Aorta (tissue), 5 donors: Measurements from ENCODE around the gene STRN. TPM values are rescaled to one million over a fixed set of nuclear protein-coding genes. Genes with fewer than 3 reads are reported as not detected.

Experiments used
- ATAC-seq: fragments of 200-7000 bp; cut with Tn5 transposase; one replicate; pipeline ENCODE4 v1.9.1; 2022; ENCODE audit warnings: moderate library complexity; ENCODE audit not compliant: low FRiP score
- DNase-seq, 2 donors: peaks; one replicate each; pipeline ENCODE4 v3.0.0-alpha.2; 2020
- H3K27ac ChIP-seq, 2 donors: one replicate each; pipeline ENCODE4 v1.5.1; 2013; ENCODE audit warnings: low read length in 2 of 2, mild to moderate bottlenecking in 2 of 2, moderate library complexity in 2 of 2, control low read depth in 1 of 2, inconsistent platforms in 1 of 2, low read depth in 1 of 2
- H3K27me3 ChIP-seq, 2 donors: one replicate each; pipeline ENCODE4 v1.6.1; 2013; ENCODE audit warnings: control low read depth in 1 of 2, low read length in 1 of 2, mild to moderate bottlenecking in 1 of 2, moderate library complexity in 1 of 2; ENCODE audit not compliant: insufficient read depth in 2 of 2, control insufficient read depth in 1 of 2
- H3K36me3 ChIP-seq, 2 donors: one replicate each; pipeline ENCODE4 v1.6.1; 2013; ENCODE audit warnings: control low read depth in 1 of 2, low read length in 1 of 2, mild to moderate bottlenecking in 1 of 2; ENCODE audit not compliant: insufficient read depth in 2 of 2, control insufficient read depth in 1 of 2
- H3K4me1 ChIP-seq, 2 donors: one replicate each; pipeline ENCODE4 v1.6.1; 2013; ENCODE audit warnings: low read length in 2 of 2, control low read depth in 1 of 2, mild to moderate bottlenecking in 1 of 2, moderate library complexity in 1 of 2; ENCODE audit not compliant: insufficient read depth in 2 of 2, control insufficient read depth in 1 of 2
- H3K4me3 ChIP-seq, 2 donors: one replicate each; pipeline ENCODE4 v1.5.1; 2013; ENCODE audit warnings: low read length in 2 of 2, control low read depth in 1 of 2, mild to moderate bottlenecking in 1 of 2
- H3K9me3 ChIP-seq: one replicate; pipeline ENCODE4 v1.6.1; 2013; ENCODE audit warnings: mild to moderate bottlenecking, low read length; ENCODE audit not compliant: control insufficient read depth
- WGBS, 2 donors: extraction: QIAGEN DNeasy Blood & Tissue Kit; methylation state at CpG; one replicate each; pipeline ENCODE4 v1.1.7; 2013; 5-methylcytosine and 5-hydroxymethylcytosine counted together
- intact Hi-C, 2 donors: fragments of 100-400 bp; cut with DNase I; formaldehyde crosslinking; loops; one replicate each; pipeline versions ENCODE4 v1.14.2 to v1.15.0; 2022
- polyA plus RNA-seq, 2 donors: library from polyadenylated mRNA; stranded (reverse); fragments of 200-250 nt; gene quantifications; one replicate each; pipeline ENCODE4 v1.2.3, GENCODE V29; 2013
- total RNA-seq, 2 donors: library from RNA; stranded (reverse); fragmentation: NEBNext Ultra II Directional; extraction: Animal tissue kit (Norgen Biotek cat#: 25700); gene quantifications; one replicate each; pipeline ENCODE4 v1.2.1, GENCODE V29; 2021
- donor health status: healthy with polysubstance abuse.
- donor health status: Bipolar disorder and iron deficiency.
- donor health status: DM: no; HTN: no; CAD: no.
- donor health status: DM: no; HTN: no; CAD: no.
- donor health status: DM: yes; HTN: yes; CAD: no.

The STRN gene
- total and polyA plus RNA-seq, 4 donors: 5.1 to 33.8 (median 18.9) TPM

GRCh38 chr2:36807223-36807886 is 159.0 kb downstream of the STRN start:
- H3K9me3 ChIP-seq: peaks cover 1% of the 10 kb centered on the region
- no peak overlapping the region for H3K27ac ChIP-seq
- ATAC-seq: no peak
- no peaks in the 10 kb centered on the region for H3K4me1 ChIP-seq
- H3K36me3 ChIP-seq: no peaks in the 10 kb centered on the region
- 76 to 79% methylated on average over 5 of the region's 5 CpGs for WGBS, 2 donors
- DNase-seq: no peak
- no peak overlapping the region for H3K4me3 ChIP-seq
- intact Hi-C loops: no loop called here
- no peaks in the 10 kb centered on the region for H3K27me3 ChIP-seq

DNA sequence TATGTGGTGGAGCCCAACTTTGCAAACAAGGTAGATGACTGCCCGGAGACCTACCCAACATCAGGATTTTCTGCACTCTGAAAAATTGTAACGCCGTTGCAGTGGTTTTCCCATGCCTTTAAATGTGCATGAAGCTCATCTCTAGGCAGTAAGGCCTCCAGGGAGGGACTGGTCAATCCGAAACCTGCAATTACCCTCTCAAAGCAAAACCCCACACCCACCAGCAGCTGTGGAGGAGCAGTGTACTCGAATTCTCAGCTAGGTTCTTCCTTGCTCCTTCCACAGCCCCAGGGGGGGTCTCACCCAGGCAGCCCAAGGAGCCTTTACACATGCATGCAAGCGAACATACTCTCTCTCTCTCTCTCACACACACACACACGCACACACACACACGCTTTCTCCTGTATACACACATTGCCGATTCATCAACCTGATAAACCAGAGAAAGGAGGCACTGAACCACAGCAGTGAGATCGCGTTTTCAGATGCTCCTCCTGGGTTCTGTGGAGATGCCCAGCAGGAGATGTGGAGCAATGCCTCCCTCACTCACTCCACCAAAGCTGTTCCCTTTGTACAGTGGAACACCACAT is 160.6 kb downstream of the STRN start:
- Histone ChIP-seq H3K27me3 (no peaks in the 10 kb centered on the region), H3K27ac (no peak overlapping the region), H3K36me3 (no peaks in the 10 kb centered on the region), H3K4me1 (no peaks in the 10 kb centered on the region), H3K9me3 (peaks cover 1% of the 10 kb centered on the region), H3K4me3 (no peak overlapping the region)
- intact Hi-C loops: no loop called here
- DNase-seq: no peak
- 84 to 87% methylated on average over 11 of the region's 11 CpGs for WGBS, 2 donors
- ATAC-seq: no peak

DNA sequence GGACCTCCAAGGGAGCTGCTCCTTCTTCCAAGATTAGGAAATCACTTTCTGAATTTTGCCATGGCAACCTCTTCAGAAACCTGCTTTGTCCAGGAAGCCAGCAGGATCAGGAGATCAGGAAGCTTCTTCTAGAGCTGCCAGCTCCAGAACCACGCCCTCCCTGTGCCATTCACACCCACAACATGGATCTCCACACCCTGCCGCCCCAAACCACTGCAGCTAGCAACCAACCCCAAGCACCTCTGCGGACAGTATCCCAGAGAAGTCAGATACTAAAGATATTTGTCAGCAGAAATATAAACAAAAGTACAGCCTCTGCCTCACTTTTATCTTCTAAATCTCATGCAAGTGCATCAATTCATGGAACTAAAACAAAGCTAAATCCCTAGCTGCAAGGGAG is 163.4 kb downstream of the STRN start:
- intact Hi-C loops: no loop called here
- no peaks in the 10 kb centered on the region for H3K27me3 ChIP-seq
- WGBS, 2 donors: 92 to 93% methylated on average over 3 of the region's 3 CpGs
- ATAC-seq (no peak), DNase-seq (no peak)
- no peak overlapping the region for H3K4me3 ChIP-seq
- peaks cover 1% of the 10 kb centered on the region for H3K9me3 ChIP-seq
- H3K4me1 ChIP-seq: no peaks in the 10 kb centered on the region
- no peaks in the 10 kb centered on the region for H3K36me3 ChIP-seq
- H3K27ac ChIP-seq: no peak overlapping the region

DNA sequence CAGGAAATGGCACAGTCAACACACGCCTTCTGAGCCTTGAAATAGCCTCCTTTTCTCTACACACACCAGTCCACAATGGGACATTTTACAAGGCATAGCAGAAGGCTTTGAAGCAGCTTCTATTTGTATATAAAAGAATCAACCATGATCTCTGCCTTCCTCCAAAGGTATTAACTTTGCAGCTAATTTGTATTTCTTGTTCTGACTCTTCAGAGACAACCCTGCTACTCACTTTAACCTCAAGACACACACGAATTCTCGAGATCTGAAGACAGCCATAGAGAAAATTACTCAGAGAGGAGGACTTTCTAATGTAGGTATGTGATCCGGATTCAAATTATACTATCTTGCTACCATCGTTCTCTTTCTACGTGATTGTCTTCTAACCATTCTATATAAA is 165.2 kb downstream of the STRN start:
- intact Hi-C loops: no loop called here
- WGBS, 2 donors: 86% methylated on average over 6 of the region's 6 CpGs
- no peak overlapping the region for H3K4me3 ChIP-seq
- no peaks in the 10 kb centered on the region for H3K36me3 ChIP-seq
- ATAC-seq: no peak
- H3K9me3 ChIP-seq: peaks cover 1% of the 10 kb centered on the region
- H3K4me1 ChIP-seq: no peaks in the 10 kb centered on the region
- no peaks in the 10 kb centered on the region for H3K27me3 ChIP-seq
- no peak overlapping the region for H3K27ac ChIP-seq
- DNase-seq: no peak

- ATAC-seq (peak; percentile 22), DNase-seq (no peak)
- H3K27me3 ChIP-seq: no peaks in the 10 kb centered on the region
- H3K36me3 ChIP-seq: no peaks in the 10 kb centered on the region
- WGBS, 2 donors: 92 to 93% methylated on average over 11 of the region's 11 CpGs
- no peak overlapping the region for H3K4me3 ChIP-seq
- no peak overlapping the region for H3K27ac ChIP-seq
- no peaks in the 10 kb centered on the region for H3K4me1 ChIP-seq
- peaks cover 1% of the 10 kb centered on the region for H3K9me3 ChIP-seq
- intact Hi-C loops: no loop called here
Observed at GRCh38 chr2:36800381-36800780, 166.0 kb downstream of the STRN start.

- Histone ChIP-seq H3K9me3 (peaks cover 1% of the 10 kb centered on the region), H3K4me3 (no peak overlapping the region), H3K36me3 (no peaks in the 10 kb centered on the region), H3K27ac (no peak overlapping the region), H3K4me1 (no peaks in the 10 kb centered on the region), H3K27me3 (no peaks in the 10 kb centered on the region)
- WGBS, 2 donors: 83 to 87% methylated on average over 3 of the region's 3 CpGs
- DNase-seq (no peak), ATAC-seq (no peak)
- intact Hi-C loops: no loop called here
Observed at GRCh38 chr2:36798724-36799123, 167.6 kb downstream of the STRN start.

- DNase-seq: no peak
- Histone ChIP-seq H3K4me1 (no peaks in the 10 kb centered on the region), H3K36me3 (no peaks in the 10 kb centered on the region), H3K27me3 (no peaks in the 10 kb centered on the region), H3K27ac (no peak overlapping the region), H3K4me3 (no peak overlapping the region), H3K9me3 (no peaks in the 10 kb centered on the region)
- WGBS, 2 donors: 56 to 58% methylated on average over 6 of the region's 6 CpGs
- ATAC-seq: no peak
- intact Hi-C loops: no loop called here
Observed at GRCh38 chr2:36797324-36798070, 168.8 kb downstream of the STRN start.
